Measurements from ENCODE around the gene YJEFN3.

The YJEFN3 gene

DNA sequence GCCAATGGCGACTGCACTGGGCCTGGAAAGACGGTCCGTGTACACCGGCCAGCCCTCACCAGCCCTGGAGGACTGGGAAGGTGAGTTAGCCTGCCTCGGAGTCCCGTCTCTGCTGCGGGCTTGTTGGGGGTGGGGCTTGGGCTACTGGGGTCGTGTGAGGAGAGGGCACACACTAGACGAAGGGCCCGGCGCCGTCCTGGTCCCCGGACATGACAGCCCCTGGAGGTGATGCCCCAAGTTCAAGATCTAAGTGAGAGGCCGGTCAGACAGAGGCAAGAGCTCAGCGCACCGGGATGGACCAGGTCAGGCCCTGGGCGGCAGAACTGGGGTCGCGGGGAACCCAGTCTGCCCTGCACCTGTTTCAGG lies 11.0 kb downstream of the YJEFN3 start:
- DNase-seq (ENCODE audit: low read depth) = no peak

- DNase-seq (ENCODE audit: low read depth) = peak; percentile 77
Observed at GRCh38 chr19:19540064-19540714, 11.5 kb downstream of the YJEFN3 start.

- peak; percentile 50 for DNase-seq (ENCODE audit: low read depth)
Observed at GRCh38 chr19:19540715-19541515, 12.2 kb downstream of the YJEFN3 start.

DNA sequence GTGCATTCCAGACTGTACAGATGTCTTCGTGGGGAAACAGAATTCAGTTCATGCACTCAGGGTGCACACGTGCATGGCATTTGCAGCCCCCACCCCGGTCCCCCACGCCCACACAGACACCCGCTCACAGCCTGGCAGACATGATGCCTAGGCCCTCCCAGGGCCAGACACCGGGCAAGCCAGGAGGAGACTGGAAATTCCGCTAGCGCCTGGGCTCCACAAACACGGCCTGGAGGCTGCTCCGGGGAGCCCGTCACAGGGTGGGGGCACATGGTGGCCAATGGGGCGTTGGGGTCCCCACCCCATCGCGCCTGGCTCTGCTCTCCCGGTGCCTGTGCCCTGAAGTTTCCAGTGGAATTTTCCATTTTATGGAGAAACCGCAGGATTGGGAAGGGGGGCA lies 12.9 kb downstream of the YJEFN3 start:
- DNase-seq (ENCODE audit: low read depth) = no peak

DNA sequence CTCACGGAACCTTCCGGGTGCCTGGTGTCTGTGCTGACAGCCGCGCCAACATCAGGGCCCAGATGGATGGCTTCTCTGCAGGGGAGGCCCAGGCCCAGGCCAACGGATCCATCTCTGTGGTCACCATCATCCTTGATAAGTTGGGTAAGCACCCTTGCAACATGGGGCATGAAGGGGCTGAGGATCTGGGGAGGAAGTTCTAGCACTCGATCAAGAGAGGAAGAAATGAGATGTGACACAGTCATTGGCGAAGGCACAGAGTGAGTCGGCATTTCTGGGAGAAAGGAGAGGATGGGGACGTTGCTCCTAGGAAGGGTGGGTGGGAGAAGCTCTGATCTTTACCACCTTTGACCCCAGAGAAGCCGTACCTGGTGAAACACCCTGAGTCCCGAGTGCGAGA lies 13.8 kb downstream of the YJEFN3 start:
- no peak for DNase-seq (ENCODE audit: low read depth)

DNA sequence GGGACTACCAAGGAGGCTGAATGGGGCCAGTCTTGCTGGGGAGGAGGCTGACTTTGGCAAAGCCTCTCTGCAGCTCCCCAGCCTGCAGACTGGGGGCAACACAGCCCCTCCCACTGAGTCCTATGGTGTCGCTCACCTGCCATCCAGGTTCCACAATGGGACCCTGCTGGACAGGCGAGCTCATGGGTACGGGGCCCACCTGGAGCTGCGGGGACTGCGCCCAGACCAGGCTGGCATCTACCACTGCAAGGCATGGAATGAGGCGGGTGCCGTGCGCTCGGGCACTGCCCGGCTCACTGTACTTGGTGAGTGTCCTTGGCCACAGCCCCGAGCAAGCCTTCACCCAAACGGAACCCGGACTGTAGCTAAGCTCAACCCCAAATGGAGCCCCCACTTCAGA lies 14.4 kb downstream of the YJEFN3 start:
- no peak for DNase-seq (ENCODE audit: low read depth)

DNA sequence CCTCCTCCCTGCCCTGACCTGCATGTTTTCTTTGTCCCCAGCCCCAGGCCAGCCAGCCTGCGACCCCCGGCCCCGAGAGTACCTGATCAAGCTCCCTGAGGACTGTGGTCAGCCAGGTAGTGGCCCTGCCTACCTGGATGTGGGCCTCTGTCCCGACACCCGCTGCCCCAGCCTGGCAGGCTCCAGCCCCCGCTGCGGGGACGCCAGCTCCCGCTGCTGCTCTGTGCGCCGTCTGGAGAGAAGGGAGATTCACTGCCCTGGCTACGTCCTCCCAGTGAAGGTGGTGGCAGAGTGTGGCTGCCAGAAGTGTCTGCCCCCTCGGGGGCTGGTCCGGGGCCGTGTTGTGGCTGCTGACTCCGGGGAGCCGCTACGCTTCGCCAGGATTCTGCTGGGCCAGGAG lies 14.9 kb downstream of the YJEFN3 start:
- DNase-seq (ENCODE audit: low read depth) = no peak

DNA sequence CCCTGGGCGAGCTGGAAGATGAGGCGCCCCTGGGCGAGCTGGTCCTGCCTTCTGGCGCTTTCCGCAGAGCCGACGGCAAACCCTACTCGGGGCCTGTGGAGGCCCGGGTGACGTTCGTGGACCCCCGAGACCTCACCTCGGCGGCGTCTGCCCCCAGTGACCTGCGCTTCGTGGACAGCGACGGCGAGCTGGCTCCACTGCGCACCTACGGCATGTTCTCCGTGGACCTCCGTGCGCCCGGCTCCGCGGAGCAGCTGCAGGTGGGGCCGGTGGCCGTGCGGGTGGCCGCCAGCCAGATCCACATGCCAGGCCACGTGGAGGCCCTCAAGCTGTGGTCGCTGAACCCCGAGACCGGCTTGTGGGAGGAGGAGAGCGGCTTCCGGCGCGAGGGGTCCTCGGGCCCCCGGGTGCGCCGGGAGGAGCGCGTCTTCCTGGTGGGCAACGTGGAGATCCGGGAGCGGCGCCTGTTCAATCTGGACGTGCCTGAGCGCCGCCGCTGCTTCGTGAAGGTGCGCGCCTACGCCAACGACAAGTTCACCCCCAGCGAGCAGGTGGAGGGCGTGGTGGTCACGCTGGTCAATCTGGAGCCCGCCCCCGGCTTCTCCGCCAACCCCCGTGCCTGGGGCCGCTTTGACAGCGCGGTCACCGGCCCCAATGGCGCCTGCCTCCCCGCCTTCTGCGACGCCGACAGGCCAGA lies 15.7 kb downstream of the YJEFN3 start:
- no peak for DNase-seq (ENCODE audit: low read depth)

GRCh38 chr19:19544954-19545591 lies 16.4 kb downstream of the YJEFN3 start:
- no peak for DNase-seq (ENCODE audit: low read depth)

DNA sequence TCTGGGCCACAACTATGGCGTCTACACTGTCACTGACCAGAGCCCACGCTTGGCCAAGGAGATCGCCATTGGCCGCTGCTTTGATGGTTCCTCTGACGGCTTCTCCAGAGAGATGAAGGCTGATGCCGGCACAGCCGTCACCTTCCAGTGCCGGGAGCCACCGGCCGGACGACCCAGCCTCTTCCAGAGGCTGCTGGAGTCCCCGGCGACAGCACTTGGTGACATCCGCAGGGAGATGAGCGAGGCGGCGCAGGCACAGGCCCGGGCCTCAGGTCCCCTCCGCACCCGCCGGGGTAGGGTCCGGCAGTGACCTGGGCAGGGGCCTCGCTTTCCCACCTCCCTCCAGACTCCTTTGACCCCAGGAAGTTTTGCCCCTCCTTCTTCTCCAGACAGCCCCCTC lies 17.0 kb downstream of the YJEFN3 start:
- no peak for DNase-seq (ENCODE audit: low read depth)

DNA sequence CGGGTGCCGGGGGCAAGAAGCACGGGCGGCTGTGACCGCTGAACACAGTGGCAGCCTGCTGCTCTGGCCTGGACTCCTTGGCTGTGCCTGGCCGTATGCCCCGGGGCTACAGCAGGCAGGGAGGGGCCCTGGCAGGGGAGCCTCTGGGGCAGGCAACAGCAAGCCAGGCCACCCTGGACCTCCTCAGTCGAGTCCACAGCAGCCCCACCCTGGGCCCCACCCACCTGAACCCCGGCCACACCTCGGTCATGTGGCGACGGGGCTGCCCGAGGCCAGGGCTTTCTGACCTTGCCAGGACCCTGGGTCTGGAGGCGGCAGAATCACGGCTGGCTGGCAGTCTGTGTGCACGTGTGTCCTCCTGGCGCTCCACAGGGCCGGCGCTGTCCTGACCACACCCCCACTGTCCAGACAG lies 18.0 kb downstream of the YJEFN3 start:
- DNase-seq (ENCODE audit: low read depth) = no peak

GRCh38 chr19:19547674-19548336 lies 19.1 kb downstream of the YJEFN3 start:
- DNase-seq (ENCODE audit: low read depth) = no peak

GRCh38 chr19:19548915-19549759 lies 20.4 kb downstream of the YJEFN3 start:
- DNase-seq (ENCODE audit: low read depth) = no peak

GRCh38 chr19:19549804-19550464 lies 21.2 kb downstream of the YJEFN3 start:
- no peak for DNase-seq (ENCODE audit: low read depth)

DNA sequence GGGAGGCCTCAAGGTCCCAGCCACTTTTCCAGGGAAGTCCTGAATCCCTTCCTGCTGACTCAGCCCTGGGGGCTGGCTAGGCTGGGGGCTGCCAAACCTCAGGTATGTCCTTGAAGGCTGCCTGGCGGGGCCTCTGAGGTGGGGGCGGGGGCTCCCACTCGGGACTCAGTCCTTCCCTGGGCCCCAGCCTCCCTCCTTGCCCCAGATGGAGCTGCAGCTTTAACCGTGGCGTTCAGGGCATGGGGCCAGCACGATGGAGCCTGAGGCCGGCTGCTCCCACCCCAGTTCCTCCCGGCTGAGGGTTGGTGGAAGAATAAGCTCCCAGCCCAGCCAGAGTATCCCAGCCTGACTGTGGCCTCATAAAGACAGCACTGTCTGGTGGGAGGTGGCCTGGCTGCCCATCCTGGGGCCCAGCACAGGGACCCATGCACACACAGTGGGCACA lies 21.8 kb downstream of the YJEFN3 start:
- DNase-seq (ENCODE audit: low read depth) = peak; percentile 39

DNA sequence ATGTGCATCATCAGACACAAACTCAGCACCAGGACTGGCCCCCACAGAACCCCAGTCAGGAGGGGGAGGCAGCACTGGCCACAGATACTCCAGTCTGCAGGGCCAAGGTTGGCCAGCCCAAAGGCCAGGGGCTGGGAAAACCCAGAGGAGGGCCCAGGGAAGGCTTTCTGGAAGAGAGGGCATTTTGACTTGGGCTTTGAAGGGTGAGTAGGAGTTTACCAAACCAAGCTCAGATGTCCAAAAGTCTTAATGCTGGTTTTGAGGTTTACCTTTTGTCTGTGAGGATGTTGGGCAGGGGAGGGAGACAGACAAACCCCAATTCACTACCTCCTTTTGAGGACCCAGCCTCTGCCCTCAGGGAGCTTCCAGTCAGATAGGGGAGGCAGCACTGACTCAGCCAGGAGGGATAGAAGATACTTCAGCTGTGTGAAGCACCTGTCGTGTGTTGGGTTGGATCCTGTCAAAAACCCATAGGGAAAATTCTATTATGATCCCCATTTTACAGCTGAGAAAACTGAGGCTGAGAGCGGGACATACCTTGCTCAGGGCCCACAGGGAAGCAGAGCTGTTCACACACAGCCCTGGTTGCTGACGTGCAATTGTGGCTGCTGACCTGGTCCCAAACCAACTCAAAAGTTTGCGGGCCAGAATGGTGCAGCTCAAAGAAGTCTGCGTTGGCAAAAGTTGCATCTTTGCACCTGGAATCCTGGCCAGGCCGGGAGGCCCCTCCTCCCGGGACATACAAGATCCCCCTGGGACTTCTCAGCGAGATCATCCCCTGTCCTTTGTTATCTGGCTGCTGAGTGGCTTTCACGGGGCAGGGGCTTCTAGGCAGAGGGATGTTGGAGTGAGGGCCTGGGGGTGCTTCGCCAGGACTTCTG lies 22.5 kb downstream of the YJEFN3 start:
- DNase-seq (ENCODE audit: low read depth) = no peak

GRCh38 chr19:19551853-19552192 lies 23.1 kb downstream of the YJEFN3 start:
- DNase-seq (ENCODE audit: low read depth) = peak; percentile 51

- DNase-seq (ENCODE audit: low read depth) = peak; percentile 43
Observed at GRCh38 chr19:19552798-19553197, 24.1 kb downstream of the YJEFN3 start.

DNA sequence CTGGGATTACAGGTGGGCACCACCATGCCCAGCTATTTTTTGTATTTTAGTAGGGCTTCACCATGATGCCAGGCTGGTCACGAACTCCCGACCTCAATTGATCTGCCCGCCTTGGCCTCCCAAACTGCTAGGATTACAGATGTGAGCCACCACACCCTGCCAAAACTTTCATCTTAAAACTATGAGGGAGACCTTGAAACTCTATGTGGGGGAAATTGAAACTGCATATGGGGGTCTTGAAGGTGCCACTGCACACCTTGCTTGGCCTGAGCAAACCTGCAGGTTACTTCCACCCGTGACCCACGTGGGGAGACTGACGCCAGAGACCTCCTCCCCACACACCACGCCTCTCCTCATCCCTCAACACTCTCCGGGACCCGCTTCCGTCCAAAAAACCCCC lies 25.0 kb downstream of the YJEFN3 start:
- no peak for DNase-seq (ENCODE audit: low read depth)
